ENCODE data around the gene ADAM17. TPM values are rescaled to one million over a fixed set of nuclear protein-coding genes. Genes with fewer than 3 reads are reported as not detected.
"Not testable (repeated sequence)": the region's sequence is repeated elsewhere in the genome, so short reads cannot be mapped to it uniquely, and the experiment has no call there.

ADAM17 gene
- total RNA-seq, 2 donors from 2014 or later: 18.6 to 20.0 TPM

DNA sequence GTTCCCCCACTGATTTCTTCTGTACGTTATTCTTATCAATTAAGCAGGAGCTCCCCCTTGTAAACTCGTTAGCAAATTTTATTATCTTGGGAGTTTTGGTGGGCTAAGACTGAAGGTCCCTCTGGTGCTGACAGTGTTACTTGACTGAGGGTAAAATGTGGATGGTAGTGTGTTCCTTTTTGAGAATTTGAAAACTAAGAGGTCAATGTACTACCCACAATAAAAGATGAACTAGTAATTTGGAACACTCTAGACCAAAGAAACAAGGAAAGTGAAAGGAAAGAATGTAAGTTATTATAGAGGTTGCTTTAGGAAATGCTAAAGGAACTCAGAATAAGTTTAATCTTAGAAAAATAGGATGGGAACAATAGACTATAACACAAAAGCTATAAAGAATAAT is 40.1 kb upstream of the ADAM17 start:
- intact Hi-C loops (cut with DNase I): no loop called here
- H3K4me1 ChIP-seq: no peaks in the 10 kb centered on the region
- no peak overlapping the region for H3K4me3 ChIP-seq
- no peaks in the 10 kb centered on the region for H3K9me3 ChIP-seq
- no peak overlapping the region for H3K27ac ChIP-seq
- no peaks in the 10 kb centered on the region for H3K36me3 ChIP-seq
- H3K9ac ChIP-seq (ENCODE audit: low read depth in 2 of 2, low read length in 2 of 2): no peak overlapping the region
- no peaks in the 10 kb centered on the region for H3K27me3 ChIP-seq
- no peak for TF ChIP-seq CTCF (IDR thresholded peaks at IDR 0.05)
- no peak for DNase-seq

DNA sequence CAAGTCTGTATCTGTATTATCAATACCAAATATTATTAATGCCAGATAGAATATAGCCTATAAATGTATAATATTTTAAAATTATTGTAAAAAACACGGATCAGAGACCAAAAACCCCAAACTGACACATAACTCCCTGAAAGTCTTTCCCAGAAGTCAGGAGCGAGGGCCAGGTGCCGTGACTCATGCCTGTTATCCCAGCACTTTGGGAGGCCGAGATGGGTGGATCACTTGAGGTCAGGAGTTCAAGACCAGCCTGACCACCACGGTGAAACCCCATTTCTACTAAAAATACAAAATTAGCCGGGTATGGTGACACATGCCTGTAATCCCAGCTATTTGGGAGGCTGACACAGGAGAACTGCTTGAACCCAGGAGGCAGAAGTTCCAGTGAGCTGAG is 39.6 kb upstream of the ADAM17 start:
- H3K27me3 ChIP-seq; DNase-seq; H3K4me1 ChIP-seq; H3K9me3 ChIP-seq; intact Hi-C loops (cut with DNase I); H3K27ac ChIP-seq; H3K36me3 ChIP-seq; H3K9ac ChIP-seq (ENCODE audit: low read depth in 2 of 2, low read length in 2 of 2); H3K4me3 ChIP-seq: not testable (repeated sequence)

- no peaks in the 10 kb centered on the region for H3K36me3 ChIP-seq
- TF ChIP-seq CTCF (IDR thresholded peaks at IDR 0.05): no peak
- no peak overlapping the region for H3K27ac ChIP-seq
- H3K4me3 ChIP-seq: no peak overlapping the region
- H3K4me1 ChIP-seq: no peaks in the 10 kb centered on the region
- intact Hi-C loops (cut with DNase I): no loop called here
- H3K27me3 ChIP-seq: no peaks in the 10 kb centered on the region
- H3K9me3 ChIP-seq: no peaks in the 10 kb centered on the region
- no peak overlapping the region for H3K9ac ChIP-seq (ENCODE audit: low read depth in 2 of 2, low read length in 2 of 2)
- no peak for DNase-seq
Observed at GRCh38 chr2:9594366-9595054, 38.9 kb upstream of the ADAM17 start.

DNA sequence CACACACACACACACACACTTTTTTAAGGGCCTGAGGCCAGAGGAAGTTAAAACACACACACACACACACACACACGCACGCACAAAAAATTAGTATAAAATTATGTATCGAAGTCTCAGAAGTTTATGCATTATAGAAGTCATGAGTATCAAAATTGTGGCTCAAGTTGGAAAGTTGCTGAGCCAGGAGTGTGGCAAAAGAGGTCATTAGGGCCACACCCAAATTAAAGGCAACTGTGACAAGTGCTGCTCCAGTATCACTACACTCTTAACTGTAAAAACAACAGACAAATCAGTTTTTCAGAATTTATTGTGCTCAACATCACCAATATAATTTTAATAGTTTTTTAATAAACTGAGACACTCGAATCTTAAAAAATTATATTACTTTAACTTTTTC is 38.3 kb upstream of the ADAM17 start:
- Histone ChIP-seq H3K4me3 (no peak overlapping the region), H3K9me3 (no peaks in the 10 kb centered on the region), H3K27ac (no peak overlapping the region), H3K36me3 (no peaks in the 10 kb centered on the region), H3K4me1 (no peaks in the 10 kb centered on the region), H3K9ac (ENCODE audit: low read depth in 2 of 2, low read length in 2 of 2) (no peak overlapping the region), H3K27me3 (no peaks in the 10 kb centered on the region)
- intact Hi-C loops (cut with DNase I): no loop called here
- TF ChIP-seq CTCF (IDR thresholded peaks at IDR 0.05): no peak
- DNase-seq: no peak

- Histone ChIP-seq H3K9me3 (no peaks in the 10 kb centered on the region), H3K27ac (no peak overlapping the region), H3K27me3 (no peaks in the 10 kb centered on the region), H3K36me3 (no peaks in the 10 kb centered on the region), H3K4me1 (no peaks in the 10 kb centered on the region), H3K9ac (ENCODE audit: low read depth in 2 of 2, low read length in 2 of 2) (no peak overlapping the region), H3K4me3 (no peak overlapping the region)
- no peak for DNase-seq
- TF ChIP-seq CTCF (IDR thresholded peaks at IDR 0.05): no peak
- intact Hi-C loops (cut with DNase I): no loop called here
Observed at GRCh38 chr2:9592699-9593098, 37.1 kb upstream of the ADAM17 start.

GRCh38 chr2:9590641-9591040 is 35.0 kb upstream of the ADAM17 start:
- H3K36me3 ChIP-seq: no peaks in the 10 kb centered on the region
- no peak for DNase-seq
- intact Hi-C loops (cut with DNase I): no loop called here

More at GRCh38 chr2:9590641-9591040, 35.0 kb upstream of the ADAM17 start:
- no peak overlapping the region for H3K9ac ChIP-seq (ENCODE audit: low read depth in 2 of 2, low read length in 2 of 2)
- no peaks in the 10 kb centered on the region for H3K27me3 ChIP-seq
- no peaks in the 10 kb centered on the region for H3K4me1 ChIP-seq
- no peak overlapping the region for H3K27ac ChIP-seq
- no peak for TF ChIP-seq CTCF (IDR thresholded peaks at IDR 0.05)
- H3K4me3 ChIP-seq: no peak overlapping the region
- no peaks in the 10 kb centered on the region for H3K9me3 ChIP-seq
